IMR-90 (cell line): ENCODE data around the gene GTF2A1L. TPM values are rescaled to one million over a fixed set of nuclear protein-coding genes. Genes with fewer than 3 reads are reported as not detected.

Experiments used
- ATAC-seq: fragments of 200-7000 bp; cut with Tn5 transposase; 2 replicates; pipeline ENCODE4 v1.9.1; 2020; ENCODE audit warnings: low read depth, mild to moderate bottlenecking, moderate library complexity
- BruUV-seq: library from RNA; stranded (reverse); fragments of 400-500 nt; replicated peaks from 2 replicates; lab custom pipeline; 2021; lab: Mats Ljungman, UMichigan
- CTCF ChIA-PET: fragments of 300-600 bp; formaldehyde crosslinking; extraction: SDS; loops from one replicate; lab custom pipeline; 2021; ENCODE audit warnings: antibody characterized with exemption; lab: Yijun Ruan, JAX
- POLR2A ChIA-PET: fragments of 300-600 bp; sonication (Branson Sonifier 250); formaldehyde crosslinking; loops from one replicate; lab custom pipeline; 2022; ENCODE audit warnings: antibody characterized with exemption; ENCODE audit not compliant: unreplicated experiment; lab: Charles Lee
- DNase-seq: peaks from one replicate; pipeline ENCODE4 v3.0.0; 2013
- H2AFZ ChIP-seq: replicated peaks from 2 replicates; pipeline ENCODE3; 2013; ENCODE audit warnings: low read length, mild to moderate bottlenecking; ENCODE audit not compliant: poor library complexity
- H2AK5ac ChIP-seq: 2 replicates; pipeline ENCODE4 v1.6.1; 2013; ENCODE audit warnings: low read depth, low read length, inconsistent platforms
- H2AK9ac ChIP-seq: replicated peaks from 2 replicates; pipeline ENCODE3; 2013; ENCODE audit warnings: mild to moderate bottlenecking, low read depth, low read length, moderate library complexity; ENCODE audit not compliant: poor library complexity
- H2BK120ac ChIP-seq: 2 replicates; pipeline ENCODE4 v1.6.1; 2013; ENCODE audit warnings: low read depth, low read length, inconsistent platforms
- H2BK15ac ChIP-seq: 3 replicates; pipeline ENCODE4 v1.6.1; 2013; ENCODE audit warnings: low read depth, low read length, inconsistent platforms
- H2BK20ac ChIP-seq: 2 replicates; pipeline ENCODE4 v1.6.1; 2013; ENCODE audit warnings: low read depth, mild to moderate bottlenecking, inconsistent platforms, low read length, moderate library complexity
- H2BK5ac ChIP-seq: 2 replicates; pipeline ENCODE4 v1.6.1; 2013; ENCODE audit warnings: mild to moderate bottlenecking, low read depth, low read length, inconsistent platforms; ENCODE audit not compliant: poor library complexity, severe bottlenecking
- H3K14ac ChIP-seq: replicated peaks from 2 replicates; pipeline ENCODE4 v1.6.1; 2013; ENCODE audit warnings: low read depth, low read length, inconsistent platforms
- H3K18ac ChIP-seq: 2 replicates; pipeline ENCODE4 v1.6.1; 2013; ENCODE audit warnings: low read depth, low read length, control low read depth
- H3K23ac ChIP-seq: 2 replicates; pipeline ENCODE4 v1.6.1; 2013; ENCODE audit warnings: low read depth, low read length, inconsistent platforms
- H3K27ac ChIP-seq: 2 replicates; pipeline ENCODE4 v1.5.1; 2013; ENCODE audit warnings: mild to moderate bottlenecking, control low read depth, low read length; ENCODE audit not compliant: insufficient read depth
- H3K27me3 ChIP-seq: 2 replicates; pipeline ENCODE4 v1.6.1; 2013; ENCODE audit warnings: low read length; ENCODE audit not compliant: control insufficient read depth, insufficient read depth
- H3K36me3 ChIP-seq: 2 replicates; pipeline ENCODE4 v1.6.1; 2013; ENCODE audit warnings: low read length, mixed read lengths; ENCODE audit not compliant: control insufficient read depth, insufficient read depth
- H3K4ac ChIP-seq: 2 replicates; pipeline ENCODE4 v1.6.1; 2013; ENCODE audit warnings: low read depth, low read length, inconsistent platforms
- H3K4me1 ChIP-seq: 2 replicates; pipeline ENCODE4 v1.6.1; 2013; ENCODE audit warnings: low read length, mixed read lengths; ENCODE audit not compliant: control insufficient read depth, insufficient read depth
- H3K4me2 ChIP-seq: 2 replicates; pipeline ENCODE4 v1.6.1; 2013; ENCODE audit warnings: low read depth, mild to moderate bottlenecking, control low read depth, low read length, moderate library complexity
- H3K4me3 ChIP-seq: 2 replicates; pipeline ENCODE4 v1.5.1; 2013; ENCODE audit warnings: low read depth, mild to moderate bottlenecking, control low read depth, low read length, moderate library complexity; ENCODE audit not compliant: insufficient read depth
- H3K56ac ChIP-seq: 2 replicates; pipeline ENCODE4 v1.6.1; 2013; ENCODE audit warnings: low read length, inconsistent platforms; ENCODE audit not compliant: insufficient read depth; ENCODE audit errors: extremely low read depth
- H3K79me1 ChIP-seq, 2 experiments: 2 replicates each; pipeline ENCODE4 v1.6.1; 2013; ENCODE audit warnings: low read length in 2 of 2, inconsistent platforms in 1 of 2, low read depth in 1 of 2
- H3K9ac ChIP-seq: 2 replicates; pipeline ENCODE4 v1.6.1; 2013; ENCODE audit warnings: low read depth, low read length, control low read depth
- H3K9me1 ChIP-seq: 2 replicates; pipeline ENCODE4 v1.6.1; 2013; ENCODE audit warnings: low read length, inconsistent platforms; ENCODE audit not compliant: insufficient read depth
- H3K9me3 ChIP-seq: 2 replicates; pipeline ENCODE4 v1.6.1; 2013; ENCODE audit warnings: low read length; ENCODE audit not compliant: control insufficient read depth, insufficient read depth
- H4K20me1 ChIP-seq: 2 replicates; pipeline ENCODE4 v1.6.1; 2013; ENCODE audit warnings: low read length, inconsistent platforms; ENCODE audit not compliant: insufficient read depth
- H4K5ac ChIP-seq: 2 replicates; pipeline ENCODE4 v1.6.1; 2013; ENCODE audit warnings: mild to moderate bottlenecking, low read depth, low read length, control low read depth
- H4K8ac ChIP-seq, 2 experiments: 2 replicates each; pipeline ENCODE4 v1.6.1; 2013; ENCODE audit warnings: low read depth in 2 of 2, low read length in 2 of 2, control low read depth in 1 of 2, inconsistent platforms in 1 of 2
- H4K91ac ChIP-seq: 2 replicates; pipeline ENCODE4 v1.6.1; 2013; ENCODE audit warnings: low read depth, low read length, inconsistent platforms; ENCODE audit not compliant: insufficient read depth
- BHLHE40 ChIP-seq: fragments of 150-350 bp; IDR thresholded peaks from 2 replicates; pipeline ENCODE4 v1.6.1; 2016; ENCODE audit warnings: mild to moderate bottlenecking, low read depth, low read length
- CEBPB ChIP-seq: IDR thresholded peaks from 2 replicates; pipeline ENCODE4 v1.6.1; 2012; ENCODE audit warnings: low read depth, low read length, improper control_type of control experiment
- CHD1 ChIP-seq: IDR thresholded peaks from 2 replicates; pipeline ENCODE4 v1.6.1; 2012; ENCODE audit warnings: low read depth, low read length, improper control_type of control experiment
- CTCF ChIP-seq: conservative IDR thresholded peaks from 2 replicates; pipeline ENCODE4 v1.5.1; 2012; ENCODE audit warnings: mild to moderate bottlenecking, low read depth, low read length, improper control_type of control experiment
- ELK1 ChIP-seq: fragments of 150-350 bp; IDR thresholded peaks from 2 replicates; pipeline ENCODE4 v1.6.1; 2016; ENCODE audit warnings: low read depth, mild to moderate bottlenecking, low read length, moderate library complexity, borderline replicate concordance
- FOS ChIP-seq: fragments of 150-350 bp; IDR thresholded peaks from 2 replicates; pipeline ENCODE4 v1.6.1; 2016; ENCODE audit warnings: low read depth, low read length
- MAFK ChIP-seq: IDR thresholded peaks from 2 replicates; pipeline ENCODE4 v1.6.1; 2012; ENCODE audit warnings: low read depth, low read length, improper control_type of control experiment
- MAZ ChIP-seq: IDR thresholded peaks from 2 replicates; pipeline ENCODE4 v1.6.1; 2012; ENCODE audit warnings: low read depth, mild to moderate bottlenecking, low read length, improper control_type of control experiment, moderate library complexity, borderline replicate concordance
- MXI1 ChIP-seq: IDR thresholded peaks from 2 replicates; pipeline ENCODE4 v1.6.1; 2012; ENCODE audit warnings: low read depth, mild to moderate bottlenecking, low read length, moderate library complexity, borderline replicate concordance
- NFE2L2 ChIP-seq: fragments of 150-350 bp; IDR thresholded peaks from 2 replicates; pipeline ENCODE4 v1.6.1; 2016; ENCODE audit warnings: low read depth, mild to moderate bottlenecking, low read length
- POLR2A ChIP-seq: IDR thresholded peaks from 2 replicates; pipeline ENCODE4 v1.6.1; 2012; ENCODE audit warnings: mild to moderate bottlenecking, low read depth, low read length
- RAD21 ChIP-seq: IDR thresholded peaks from 2 replicates; pipeline ENCODE4 v1.6.1; 2012; ENCODE audit warnings: low read length, improper control_type of control experiment
- RCOR1 ChIP-seq: IDR thresholded peaks from 2 replicates; pipeline ENCODE4 v1.6.1; 2012; ENCODE audit warnings: mild to moderate bottlenecking, low read length, improper control_type of control experiment; ENCODE audit not compliant: insufficient replicate concordance
- RFX5 ChIP-seq: IDR thresholded peaks from 2 replicates; pipeline ENCODE4 v1.8.0; 2012; ENCODE audit warnings: low read depth, mild to moderate bottlenecking, low read length, moderate library complexity
- USF2 ChIP-seq: fragments of 150-350 bp; IDR thresholded peaks from 2 replicates; pipeline ENCODE4 v1.6.1; 2017; ENCODE audit warnings: mild to moderate bottlenecking, antibody characterized with exemption, low read length, low read depth
- WGBS, 2 experiments: methylation state at CpG; one replicate each; pipeline versions ENCODE4 v1.1.5 to v1.1.7; 2013; ENCODE audit warnings: missing lambda C conversion rate in 2 of 2; ENCODE audit not compliant: insufficient read length in 1 of 2; ENCODE audit errors: extremely low coverage in 2 of 2; 5-methylcytosine and 5-hydroxymethylcytosine counted together
- dilution Hi-C: fragments of 300-500 bp; cut with HindIII; formaldehyde crosslinking; loops from one replicate; pipeline ENCODE4 v1.14.3; 2018; ENCODE audit warnings: low sequenced_read_pairs; ENCODE audit not compliant: unreplicated experiment
- in situ Hi-C: fragments of 300-500 bp; cut with MboI; formaldehyde crosslinking; loops from 3 replicates; pipeline ENCODE4 v1.14.3; 2019; ENCODE audit warnings: low sequenced_read_pairs, inconsistent platforms, mixed read lengths
- intact Hi-C: fragments of 100-400 bp; cut with micrococcal nuclease; formaldehyde crosslinking; loops from 2 replicates; pipeline ENCODE4 v1.10.0; 2022
- polyA plus RNA-seq, 3 experiments: library from polyadenylated mRNA; depleted of rRNA; stranded (reverse); fragments of >200 nt; gene quantifications; 2 replicates each; pipeline ENCODE4 v1.2.3, GENCODE V29; 2012; ENCODE audit warnings: low replicate concordance in 1 of 3
- total RNA-seq: library from RNA; depleted of rRNA; stranded (reverse); fragments of >200 nt; gene quantifications from 2 replicates; pipeline ENCODE4 v1.2.3, GENCODE V29; 2012

The GTF2A1L gene
- total and polyA plus RNA-seq, 2 of the 4 experiments (the other 2 are of a cell fraction) = not detected

- Histone ChIP-seq H3K4me3 (no peak overlapping the region), H3K36me3 (no peaks in the 10 kb centered on the region), H2BK5ac (no peak overlapping the region), H3K18ac (no peak overlapping the region), H3K9me1 (no peaks in the 10 kb centered on the region), H2BK20ac (no peak overlapping the region), H4K8ac (no peak overlapping the region), H3K23ac (no peak overlapping the region), H3K9me3 (no peaks in the 10 kb centered on the region), H3K79me1 (no peaks in the 10 kb centered on the region), H2BK15ac (no peak overlapping the region), H4K5ac (no peak overlapping the region), H2BK120ac (no peak overlapping the region), H3K4me2 (no peak overlapping the region), H2AFZ (no peak overlapping the region), H2AK5ac (no peak overlapping the region), H4K91ac (no peak overlapping the region), H3K9ac (no peak overlapping the region), H3K27me3 (no peaks in the 10 kb centered on the region), H3K27ac (no peak overlapping the region), H3K14ac (no peak overlapping the region), H3K56ac (no peak overlapping the region), H4K20me1 (no peaks in the 10 kb centered on the region), H2AK9ac (no peak overlapping the region), H3K4me1 (no peaks in the 10 kb centered on the region), H3K4ac (no peak overlapping the region)
- no TSS peak for BruUV-seq
- CTCF ChIA-PET = interaction anchor here (0.6 kb wide), 1 partner anchor 31 kb away, joined by 3 read pairs; no protein-coding TSS in a partner anchor
- dilution Hi-C loops = no loop called here
- ATAC-seq = no peak
- POLR2A ChIA-PET = no interaction called here
- no peak for DNase-seq
- no peak for TF ChIP-seq CHD1
- no peak for TF ChIP-seq RFX5
- TF ChIP-seq POLR2A = no peak
- no peak for TF ChIP-seq NFE2L2
- no peak for TF ChIP-seq BHLHE40
- no peak for TF ChIP-seq RAD21
- no peak for TF ChIP-seq FOS
- TF ChIP-seq MAFK = no peak
- TF ChIP-seq RCOR1 = no peak
- TF ChIP-seq MAZ = no peak
- no peak for TF ChIP-seq MXI1
- no peak for TF ChIP-seq CEBPB
- TF ChIP-seq USF2 = no peak
- TF ChIP-seq ELK1 = no peak
- no peak for TF ChIP-seq CTCF
- no CpG with 5 or more reads among the region's 7 CpGs for WGBS, 2 experiments
- in situ Hi-C loops = no loop called here
- intact Hi-C loops = no loop called here
Measured at GRCh38 chr2:48620604-48621003, 2.9 kb downstream of the GTF2A1L start.
